ENCODE measurements around the gene RAI14.
"Not testable (repeated sequence)": the region's sequence is repeated elsewhere in the genome, so short reads cannot be mapped to it uniquely, and the experiment has no call there.

Gene RAI14

GRCh38 chr5:34722183-34722582, 66.1 kb downstream of the RAI14 start:
- Histone ChIP-seq H3K36me3 (ENCODE audit: control insufficient read depth in 2 of 2, insufficient read depth in 2 of 2, low read length in 2 of 2) (no peaks in the 10 kb centered on the region), H3K9ac (ENCODE audit: low read depth in 1 of 2, low read length in 2 of 2) (no peak overlapping the region), H3K4me3 (ENCODE audit: low read length in 2 of 2) (no peak overlapping the region), H3K4me1 (ENCODE audit: control insufficient read depth in 2 of 2, insufficient read depth in 2 of 2, low read length in 2 of 2) (no peaks in the 10 kb centered on the region), H3K27me3 (ENCODE audit: control insufficient read depth in 2 of 2, insufficient read depth in 2 of 2, low read length in 2 of 2) (no peaks in the 10 kb centered on the region), H3K9me3 (ENCODE audit: control insufficient read depth in 2 of 2, low read length in 2 of 2) (no peaks in the 10 kb centered on the region), H3K27ac (ENCODE audit: low read depth in 2 of 2, low read length in 2 of 2) (no peak overlapping the region)

GRCh38 chr5:34724741-34725140, 68.6 kb downstream of the RAI14 start:
- Histone ChIP-seq H3K27me3 (ENCODE audit: control insufficient read depth in 2 of 2, insufficient read depth in 2 of 2, low read length in 2 of 2) (no peaks in the 10 kb centered on the region), H3K9ac (ENCODE audit: low read depth in 1 of 2, low read length in 2 of 2) (no peak overlapping the region)

GRCh38 chr5:34727166-34727749, 71.1 kb downstream of the RAI14 start:
- H3K36me3 ChIP-seq (ENCODE audit: control insufficient read depth in 2 of 2, insufficient read depth in 2 of 2, low read length in 2 of 2); H3K4me3 ChIP-seq (ENCODE audit: low read length in 2 of 2); H3K27me3 ChIP-seq (ENCODE audit: control insufficient read depth in 2 of 2, insufficient read depth in 2 of 2, low read length in 2 of 2); H3K9ac ChIP-seq (ENCODE audit: low read depth in 1 of 2, low read length in 2 of 2); H3K4me1 ChIP-seq (ENCODE audit: control insufficient read depth in 2 of 2, insufficient read depth in 2 of 2, low read length in 2 of 2); H3K27ac ChIP-seq (ENCODE audit: low read depth in 2 of 2, low read length in 2 of 2); H3K9me3 ChIP-seq (ENCODE audit: control insufficient read depth in 2 of 2, low read length in 2 of 2): not testable (repeated sequence)

More at GRCh38 chr5:34724741-34725140, 68.6 kb downstream of the RAI14 start:
- Histone ChIP-seq H3K4me1 (ENCODE audit: control insufficient read depth in 2 of 2, insufficient read depth in 2 of 2, low read length in 2 of 2) (no peaks in the 10 kb centered on the region), H3K4me3 (ENCODE audit: low read length in 2 of 2) (no peak overlapping the region), H3K9me3 (ENCODE audit: control insufficient read depth in 2 of 2, low read length in 2 of 2) (no peaks in the 10 kb centered on the region), H3K27ac (ENCODE audit: low read depth in 2 of 2, low read length in 2 of 2) (no peak overlapping the region), H3K36me3 (ENCODE audit: control insufficient read depth in 2 of 2, insufficient read depth in 2 of 2, low read length in 2 of 2) (no peaks in the 10 kb centered on the region)

GRCh38 chr5:34728236-34728635, 72.1 kb downstream of the RAI14 start:
- Histone ChIP-seq H3K4me3 (ENCODE audit: low read length in 2 of 2) (no peak overlapping the region), H3K27me3 (ENCODE audit: control insufficient read depth in 2 of 2, insufficient read depth in 2 of 2, low read length in 2 of 2) (no peaks in the 10 kb centered on the region)

GRCh38 chr5:34731435-34732232, 75.5 kb downstream of the RAI14 start:
- H3K9me3 ChIP-seq (ENCODE audit: control insufficient read depth in 2 of 2, low read length in 2 of 2) = no peaks in the 10 kb centered on the region
- no peaks in the 10 kb centered on the region for H3K36me3 ChIP-seq (ENCODE audit: control insufficient read depth in 2 of 2, insufficient read depth in 2 of 2, low read length in 2 of 2)
- no peaks in the 10 kb centered on the region for H3K4me1 ChIP-seq (ENCODE audit: control insufficient read depth in 2 of 2, insufficient read depth in 2 of 2, low read length in 2 of 2)
- H3K9ac ChIP-seq (ENCODE audit: low read depth in 1 of 2, low read length in 2 of 2) = no peak overlapping the region
- no peaks in the 10 kb centered on the region for H3K27me3 ChIP-seq (ENCODE audit: control insufficient read depth in 2 of 2, insufficient read depth in 2 of 2, low read length in 2 of 2)
- H3K27ac ChIP-seq (ENCODE audit: low read depth in 2 of 2, low read length in 2 of 2) = no peak overlapping the region
- H3K4me3 ChIP-seq (ENCODE audit: low read length in 2 of 2) = no peak overlapping the region

More at GRCh38 chr5:34728236-34728635, 72.1 kb downstream of the RAI14 start:
- H3K4me1 ChIP-seq (ENCODE audit: control insufficient read depth in 2 of 2, insufficient read depth in 2 of 2, low read length in 2 of 2) = no peaks in the 10 kb centered on the region
- H3K9me3 ChIP-seq (ENCODE audit: control insufficient read depth in 2 of 2, low read length in 2 of 2) = no peaks in the 10 kb centered on the region
- H3K9ac ChIP-seq (ENCODE audit: low read depth in 1 of 2, low read length in 2 of 2) = no peak overlapping the region
- H3K36me3 ChIP-seq (ENCODE audit: control insufficient read depth in 2 of 2, insufficient read depth in 2 of 2, low read length in 2 of 2) = no peaks in the 10 kb centered on the region
- H3K27ac ChIP-seq (ENCODE audit: low read depth in 2 of 2, low read length in 2 of 2) = no peak overlapping the region

GRCh38 chr5:34734326-34734725, 78.2 kb downstream of the RAI14 start:
- H3K9me3 ChIP-seq (ENCODE audit: control insufficient read depth in 2 of 2, low read length in 2 of 2) = no peaks in the 10 kb centered on the region
- H3K36me3 ChIP-seq (ENCODE audit: control insufficient read depth in 2 of 2, insufficient read depth in 2 of 2, low read length in 2 of 2) = no peaks in the 10 kb centered on the region
- no peak overlapping the region for H3K4me3 ChIP-seq (ENCODE audit: low read length in 2 of 2)
- no peaks in the 10 kb centered on the region for H3K4me1 ChIP-seq (ENCODE audit: control insufficient read depth in 2 of 2, insufficient read depth in 2 of 2, low read length in 2 of 2)
- H3K27me3 ChIP-seq (ENCODE audit: control insufficient read depth in 2 of 2, insufficient read depth in 2 of 2, low read length in 2 of 2) = no peaks in the 10 kb centered on the region
- H3K9ac ChIP-seq (ENCODE audit: low read depth in 1 of 2, low read length in 2 of 2) = no peak overlapping the region
- H3K27ac ChIP-seq (ENCODE audit: low read depth in 2 of 2, low read length in 2 of 2) = no peak overlapping the region

GRCh38 chr5:34735491-34736426, 79.6 kb downstream of the RAI14 start:
- H3K27ac ChIP-seq (ENCODE audit: low read depth in 2 of 2, low read length in 2 of 2) = no peak overlapping the region
- no peaks in the 10 kb centered on the region for H3K9me3 ChIP-seq (ENCODE audit: control insufficient read depth in 2 of 2, low read length in 2 of 2)
- no peaks in the 10 kb centered on the region for H3K36me3 ChIP-seq (ENCODE audit: control insufficient read depth in 2 of 2, insufficient read depth in 2 of 2, low read length in 2 of 2)
- no peaks in the 10 kb centered on the region for H3K27me3 ChIP-seq (ENCODE audit: control insufficient read depth in 2 of 2, insufficient read depth in 2 of 2, low read length in 2 of 2)
- no peaks in the 10 kb centered on the region for H3K4me1 ChIP-seq (ENCODE audit: control insufficient read depth in 2 of 2, insufficient read depth in 2 of 2, low read length in 2 of 2)
- no peak overlapping the region for H3K9ac ChIP-seq (ENCODE audit: low read depth in 1 of 2, low read length in 2 of 2)
- H3K4me3 ChIP-seq (ENCODE audit: low read length in 2 of 2) = no peak overlapping the region

GRCh38 chr5:34736445-34737115, 80.5 kb downstream of the RAI14 start:
- no peaks in the 10 kb centered on the region for H3K4me1 ChIP-seq (ENCODE audit: control insufficient read depth in 2 of 2, insufficient read depth in 2 of 2, low read length in 2 of 2)
- no peak overlapping the region for H3K4me3 ChIP-seq (ENCODE audit: low read length in 2 of 2)
- no peak overlapping the region for H3K9ac ChIP-seq (ENCODE audit: low read depth in 1 of 2, low read length in 2 of 2)
- no peaks in the 10 kb centered on the region for H3K9me3 ChIP-seq (ENCODE audit: control insufficient read depth in 2 of 2, low read length in 2 of 2)
- H3K27ac ChIP-seq (ENCODE audit: low read depth in 2 of 2, low read length in 2 of 2) = no peak overlapping the region
- H3K27me3 ChIP-seq (ENCODE audit: control insufficient read depth in 2 of 2, insufficient read depth in 2 of 2, low read length in 2 of 2) = no peaks in the 10 kb centered on the region
- H3K36me3 ChIP-seq (ENCODE audit: control insufficient read depth in 2 of 2, insufficient read depth in 2 of 2, low read length in 2 of 2) = no peaks in the 10 kb centered on the region

GRCh38 chr5:34737731-34738130, 81.6 kb downstream of the RAI14 start:
- no peak overlapping the region for H3K4me3 ChIP-seq (ENCODE audit: low read length in 2 of 2)
- H3K27ac ChIP-seq (ENCODE audit: low read depth in 2 of 2, low read length in 2 of 2) = no peak overlapping the region
- no peak overlapping the region for H3K9ac ChIP-seq (ENCODE audit: low read depth in 1 of 2, low read length in 2 of 2)
- H3K9me3 ChIP-seq (ENCODE audit: control insufficient read depth in 2 of 2, low read length in 2 of 2) = no peaks in the 10 kb centered on the region
- H3K4me1 ChIP-seq (ENCODE audit: control insufficient read depth in 2 of 2, insufficient read depth in 2 of 2, low read length in 2 of 2) = no peaks in the 10 kb centered on the region
- H3K36me3 ChIP-seq (ENCODE audit: control insufficient read depth in 2 of 2, insufficient read depth in 2 of 2, low read length in 2 of 2) = no peaks in the 10 kb centered on the region
- H3K27me3 ChIP-seq (ENCODE audit: control insufficient read depth in 2 of 2, insufficient read depth in 2 of 2, low read length in 2 of 2) = no peaks in the 10 kb centered on the region

Data from mucosa of rectum (tissue), 2 donors.